NT2/D1 (cell line): ENCODE results near the gene PRPF6.

Source experiments
- DNase-seq: peaks from one replicate; pipeline ENCODE4 v3.0.0-alpha.2; 2011; ENCODE audit warnings: low read depth, low spot score
- H3K27me3 ChIP-seq: 2 replicates; pipeline ENCODE4 v1.6.0; 2011; ENCODE audit warnings: mild to moderate bottlenecking; ENCODE audit not compliant: insufficient read length, insufficient read depth
- H3K36me3 ChIP-seq: 2 replicates; pipeline ENCODE4 v1.6.1; 2011; ENCODE audit warnings: mild to moderate bottlenecking, low read length, mixed read lengths; ENCODE audit not compliant: insufficient read depth, insufficient read length
- H3K4me1 ChIP-seq: 2 replicates; pipeline ENCODE4 v1.5.1; 2011; ENCODE audit not compliant: insufficient read depth, insufficient read length
- H3K4me3 ChIP-seq: 2 replicates; pipeline ENCODE4 v1.5.1; 2011; ENCODE audit warnings: low read depth; ENCODE audit not compliant: insufficient read length
- H3K9ac ChIP-seq: 2 replicates; pipeline ENCODE4 v1.6.0; 2011; ENCODE audit warnings: low read depth; ENCODE audit not compliant: insufficient read length
- H3K9me3 ChIP-seq: 2 replicates; pipeline ENCODE4 v1.5.1; 2011; ENCODE audit warnings: mild to moderate bottlenecking, low read length; ENCODE audit not compliant: insufficient read depth
- SUZ12 ChIP-seq: IDR thresholded peaks from 2 replicates; pipeline ENCODE4 v1.6.1; 2011; ENCODE audit not compliant: insufficient read length, insufficient read depth; ENCODE audit errors: extremely low read depth
- YY1 ChIP-seq: IDR thresholded peaks from 2 replicates; pipeline ENCODE4 v1.6.1; 2011; ENCODE audit not compliant: insufficient read length, insufficient read depth
- ZNF274 ChIP-seq: IDR thresholded peaks from 2 replicates; pipeline ENCODE4 v1.6.1; 2011; ENCODE audit warnings: mild to moderate bottlenecking, low read depth, low read length

PRPF6 gene

DNA sequence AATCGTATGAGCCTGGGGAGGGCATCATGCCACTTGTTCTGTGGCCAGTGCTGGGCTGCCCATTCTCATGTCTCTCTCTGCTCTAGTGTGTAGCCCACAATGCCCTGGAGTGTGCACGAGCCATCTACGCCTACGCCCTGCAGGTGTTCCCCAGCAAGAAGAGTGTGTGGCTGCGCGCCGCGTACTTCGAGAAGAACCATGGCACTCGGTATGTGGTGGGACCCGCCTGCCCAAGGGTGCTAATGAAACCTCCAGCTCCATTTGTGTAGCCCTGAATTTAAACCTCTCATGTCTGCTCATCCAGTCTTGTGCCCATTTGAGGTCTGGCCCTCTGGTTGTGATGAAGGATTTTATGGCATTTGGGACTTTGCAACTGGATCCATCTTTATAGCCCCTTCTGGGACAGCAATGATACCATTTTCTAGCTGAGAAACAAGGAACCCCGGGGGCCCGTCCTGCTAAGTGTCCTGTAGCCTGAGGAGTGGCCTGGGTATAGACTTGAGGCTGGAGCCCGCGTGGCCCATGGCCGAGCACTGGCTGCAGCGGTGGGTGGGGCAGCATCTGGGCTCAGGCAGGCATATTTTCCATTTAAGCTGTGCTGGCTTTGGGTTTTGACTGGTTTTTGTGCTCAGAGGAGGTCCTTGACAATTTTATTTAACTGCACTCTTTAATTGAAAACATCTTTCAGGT, 41.9 kb downstream of the PRPF6 start:
- Histone ChIP-seq H3K9me3 (no peaks in the 10 kb centered on the region), H3K27me3 (no peaks in the 10 kb centered on the region), H3K9ac (no peak overlapping the region), H3K4me1 (peaks cover 3% of the 10 kb centered on the region), H3K4me3 (no peak overlapping the region), H3K36me3 (peaks cover 96% of the 10 kb centered on the region)
- no peak for DNase-seq
- no peak for TF ChIP-seq YY1
- no peak for TF ChIP-seq ZNF274
- no peak for TF ChIP-seq SUZ12

DNA sequence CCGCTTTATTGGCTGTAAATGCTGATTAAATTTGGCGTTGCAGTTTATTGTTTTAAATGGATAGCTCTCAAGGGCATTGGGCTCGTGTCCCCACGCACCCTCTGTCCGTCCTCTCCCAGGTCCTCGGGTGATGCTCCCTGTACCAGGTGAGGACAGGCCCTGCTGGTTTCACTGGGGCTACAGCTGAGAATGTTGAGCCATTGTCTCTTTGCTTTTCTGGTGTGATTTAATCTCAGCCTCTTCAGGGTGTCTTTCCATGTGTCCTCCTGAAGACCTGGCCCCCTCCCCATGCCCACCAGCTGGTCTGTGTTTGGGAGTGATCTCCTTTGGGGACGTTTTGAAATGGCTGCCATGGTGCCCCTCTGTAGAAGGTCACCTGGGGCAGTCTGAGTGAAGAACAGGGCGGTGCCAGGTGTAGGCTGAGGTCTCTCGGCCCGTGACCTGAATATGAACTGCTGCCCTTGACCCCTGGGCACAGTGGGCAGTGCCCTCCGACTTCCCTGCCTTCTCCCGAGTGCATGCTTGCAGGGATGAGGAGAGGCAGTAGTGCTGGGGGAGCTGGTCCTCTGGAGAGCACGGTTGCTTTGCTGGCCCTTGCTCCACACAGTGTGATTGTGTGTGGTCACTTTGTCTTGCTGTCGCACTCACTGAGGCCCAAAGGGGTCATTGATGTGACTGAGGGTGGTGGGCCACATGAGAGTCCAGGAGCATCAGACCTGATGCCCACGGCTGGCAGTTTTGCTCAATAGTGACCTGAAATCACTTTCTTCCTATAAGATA, 42.6 kb downstream of the PRPF6 start:
- Histone ChIP-seq H3K4me3 (no peak overlapping the region), H3K9me3 (no peaks in the 10 kb centered on the region), H3K27me3 (no peaks in the 10 kb centered on the region), H3K4me1 (peaks cover 3% of the 10 kb centered on the region), H3K9ac (no peak overlapping the region), H3K36me3 (peaks cover 96% of the 10 kb centered on the region)
- TF ChIP-seq YY1 = no peak
- TF ChIP-seq SUZ12 = no peak
- TF ChIP-seq ZNF274 = no peak
- DNase-seq = no peak

DNA sequence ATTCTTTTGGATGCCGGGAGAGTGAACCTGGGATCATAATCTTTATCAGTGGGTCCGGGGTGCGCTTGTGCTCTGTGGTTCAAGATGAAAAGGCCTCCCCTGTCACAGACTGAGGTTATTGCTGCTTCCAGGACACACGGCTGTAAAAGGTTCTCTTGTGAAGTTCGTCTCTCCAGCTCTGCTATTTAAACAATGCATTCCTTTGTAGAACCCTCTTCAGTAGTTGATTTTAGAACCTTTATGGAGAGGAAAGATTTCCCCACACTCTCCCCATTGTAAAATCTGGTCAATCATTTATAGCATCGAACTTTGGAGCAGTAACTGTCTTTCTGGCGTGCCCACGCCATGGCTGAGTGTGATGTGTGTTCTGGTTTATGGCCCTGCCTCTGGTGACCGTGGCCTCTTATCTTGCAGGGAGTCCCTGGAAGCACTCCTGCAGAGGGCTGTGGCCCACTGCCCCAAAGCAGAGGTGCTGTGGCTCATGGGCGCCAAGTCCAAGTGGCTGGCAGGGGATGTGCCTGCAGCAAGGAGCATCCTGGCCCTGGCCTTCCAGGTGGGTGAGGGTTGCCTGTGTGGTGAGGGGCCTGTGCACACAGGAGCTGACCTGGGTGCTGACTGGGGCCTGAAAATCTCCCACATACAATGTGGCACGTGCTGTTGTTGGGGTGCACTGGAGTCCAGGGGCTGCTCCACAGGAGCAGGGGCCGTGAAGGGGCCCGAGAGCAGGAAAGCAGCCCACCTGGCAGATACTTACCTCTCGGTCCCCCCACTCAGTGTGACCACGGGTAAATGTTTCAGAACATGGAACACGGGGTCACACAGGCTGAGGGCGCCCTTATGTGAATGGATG, 43.4 kb downstream of the PRPF6 start:
- Histone ChIP-seq H3K36me3 (peaks cover 95% of the 10 kb centered on the region), H3K9ac (no peak overlapping the region), H3K9me3 (no peaks in the 10 kb centered on the region), H3K4me3 (no peak overlapping the region), H3K4me1 (peaks cover 3% of the 10 kb centered on the region), H3K27me3 (no peaks in the 10 kb centered on the region)
- no peak for TF ChIP-seq ZNF274
- no peak for TF ChIP-seq YY1
- no peak for TF ChIP-seq SUZ12
- no peak for DNase-seq

DNA sequence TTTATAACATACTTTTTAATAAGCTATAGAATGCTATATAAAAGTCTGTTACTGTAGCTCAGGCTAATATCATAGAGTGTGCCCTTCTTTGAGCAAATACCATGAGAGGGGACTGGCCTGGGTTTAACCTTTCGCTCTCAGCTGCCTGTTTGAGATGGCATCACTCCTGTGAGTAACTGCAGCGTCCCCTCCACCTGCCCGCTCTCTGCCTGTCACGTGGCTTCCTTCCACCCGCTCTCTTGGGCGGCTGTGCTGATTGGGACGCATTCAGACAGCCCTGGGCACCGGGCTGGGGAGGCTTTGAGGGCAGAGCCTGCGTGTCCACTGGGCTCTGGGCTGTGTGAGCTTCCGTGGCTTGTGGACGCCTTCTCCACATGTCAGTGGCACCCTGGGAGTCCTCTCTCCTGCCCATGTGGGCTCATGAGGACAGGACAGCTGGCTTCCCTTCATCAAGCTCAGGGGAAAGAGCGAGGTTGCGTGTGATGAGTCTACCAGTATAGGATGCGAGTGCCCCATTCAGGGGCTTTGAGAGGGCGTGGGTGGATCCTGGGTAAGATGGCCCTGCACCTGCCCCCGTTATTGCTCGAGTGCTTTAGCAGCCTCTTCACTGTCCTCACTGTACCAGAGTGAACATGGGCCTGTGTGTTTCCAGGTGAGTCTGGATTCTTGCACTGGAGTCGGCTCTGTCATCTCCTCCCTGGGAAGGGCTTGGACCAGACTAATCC, 44.3 kb downstream of the PRPF6 start:
- Histone ChIP-seq H3K4me3 (no peak overlapping the region), H3K4me1 (peaks cover 3% of the 10 kb centered on the region), H3K27me3 (no peaks in the 10 kb centered on the region), H3K9ac (no peak overlapping the region), H3K9me3 (no peaks in the 10 kb centered on the region), H3K36me3 (peaks cover 95% of the 10 kb centered on the region)
- no peak for DNase-seq
- TF ChIP-seq SUZ12 (no peak), ZNF274 (no peak), YY1 (no peak)

DNA sequence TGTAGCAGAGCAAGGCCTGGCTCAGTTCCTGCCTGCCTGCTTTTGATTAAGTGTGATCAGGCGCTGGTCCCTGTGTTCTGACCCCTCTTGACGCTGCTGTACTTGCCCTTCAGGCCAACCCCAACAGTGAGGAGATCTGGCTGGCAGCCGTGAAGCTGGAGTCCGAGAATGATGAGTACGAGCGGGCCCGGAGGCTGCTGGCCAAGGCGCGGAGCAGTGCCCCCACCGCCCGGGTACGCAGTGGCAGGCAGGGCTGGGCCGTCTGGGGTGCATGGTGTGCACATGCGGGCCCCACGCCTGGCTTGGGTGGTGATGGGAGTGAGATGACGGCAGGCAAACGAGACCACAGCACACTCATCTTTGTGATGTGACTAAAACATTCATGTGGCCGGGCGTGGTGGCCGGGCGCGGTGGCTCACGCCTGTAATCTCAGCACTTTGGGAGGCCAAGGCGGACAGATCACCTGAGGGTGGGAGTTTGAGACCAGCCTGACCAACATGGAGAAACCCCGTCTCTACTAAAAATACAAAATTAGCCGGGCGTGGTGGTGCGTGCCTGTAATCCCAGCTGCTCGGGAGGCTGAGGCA, 45.0 kb downstream of the PRPF6 start:
- H3K4me1 ChIP-seq = peaks cover 3% of the 10 kb centered on the region
- no peak for DNase-seq
- H3K9me3 ChIP-seq = no peaks in the 10 kb centered on the region
- H3K36me3 ChIP-seq = peaks cover 98% of the 10 kb centered on the region
- H3K27me3 ChIP-seq = no peaks in the 10 kb centered on the region
- TF ChIP-seq ZNF274 (no peak), YY1 (no peak), SUZ12 (no peak)
- H3K4me3 ChIP-seq = no peak overlapping the region
- H3K9ac ChIP-seq = no peak overlapping the region

DNA sequence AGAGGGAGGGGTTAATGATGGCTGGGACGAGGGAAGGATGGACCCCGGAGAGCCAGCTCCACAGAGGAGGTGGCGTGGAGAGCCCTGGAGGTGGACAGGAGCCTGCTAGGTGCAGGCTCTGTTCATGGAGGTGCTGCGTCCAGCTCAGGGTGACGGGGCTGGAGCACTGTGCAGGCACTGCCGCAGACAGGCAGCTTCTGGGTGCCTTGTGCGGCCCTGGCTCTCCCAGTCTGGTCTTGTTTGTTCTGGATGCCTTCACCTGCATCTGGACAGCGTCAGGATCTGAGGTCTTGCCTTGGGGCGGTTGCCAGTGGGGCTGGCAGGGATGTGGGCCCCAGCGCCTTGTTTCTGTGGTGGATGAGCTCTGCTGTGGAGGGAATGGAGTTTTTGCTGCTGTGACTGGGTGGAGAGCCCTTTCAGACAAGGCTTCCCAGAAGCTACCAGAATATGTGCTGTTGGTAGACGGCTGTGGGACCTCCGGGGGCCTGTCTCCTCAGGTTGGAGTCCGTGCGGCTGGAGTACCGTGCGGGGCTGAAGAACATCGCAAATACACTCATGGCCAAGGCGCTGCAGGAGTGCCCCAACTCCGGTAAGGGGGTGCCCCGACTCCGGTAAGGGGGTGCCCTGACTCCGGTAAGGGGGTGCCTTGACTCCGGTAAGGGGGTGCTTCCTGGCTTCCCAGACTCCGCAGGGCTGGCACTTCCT, 47.2 kb downstream of the PRPF6 start:
- no peak for DNase-seq
- Histone ChIP-seq H3K4me3 (no peak overlapping the region), H3K9me3 (no peaks in the 10 kb centered on the region), H3K9ac (no peak overlapping the region), H3K4me1 (peaks cover 3% of the 10 kb centered on the region), H3K27me3 (no peaks in the 10 kb centered on the region), H3K36me3 (peaks cover 95% of the 10 kb centered on the region)
- TF ChIP-seq YY1 (no peak), SUZ12 (no peak), ZNF274 (no peak)
